Measurements from ENCODE around the gene RANBP1.

The RANBP1 gene

DNA sequence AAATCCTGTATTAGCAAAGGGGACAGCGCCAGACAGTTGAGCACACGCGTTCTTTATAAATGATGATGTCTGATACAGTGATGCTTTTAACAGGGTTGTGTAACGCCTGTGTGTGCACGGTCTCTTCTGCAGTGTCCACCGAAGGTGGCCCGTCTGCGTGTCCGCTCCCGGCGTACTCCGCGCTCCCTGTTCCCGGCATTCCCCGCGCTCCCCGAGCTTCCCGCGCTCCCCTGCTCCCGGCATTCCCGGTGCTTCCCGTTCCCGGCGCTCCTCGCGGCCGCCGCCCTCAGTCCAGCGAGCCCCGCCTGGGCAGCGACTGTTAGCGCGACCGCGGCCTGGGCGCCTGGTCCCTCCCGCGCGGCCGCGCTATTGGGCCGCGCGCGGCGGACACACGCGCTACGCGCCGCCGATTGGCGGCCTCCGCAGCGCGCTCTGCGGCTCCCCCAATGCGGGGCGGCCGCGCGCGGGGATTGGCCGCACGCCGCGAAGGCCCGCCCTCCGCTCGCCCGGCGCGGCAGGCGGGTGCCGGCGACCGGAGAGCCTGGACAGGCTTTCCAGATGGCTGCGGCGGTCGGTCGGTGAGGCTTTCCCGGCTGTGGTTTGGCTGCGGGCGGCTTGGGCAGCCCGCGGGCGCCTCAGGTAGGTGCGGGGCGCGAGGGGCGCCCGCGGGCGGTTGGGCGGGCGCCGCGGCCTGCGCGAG, 36.0 kb upstream of the RANBP1 start, which contains the start of gene DGCR8:
Gene DGCR8, plus strand, starts transcription at position 497 of the 700 bp plus-strand sequence. CDS start 5,723 bp downstream, outside the sequence.
- TF ChIP-seq CTCF (IDR thresholded peaks at IDR 0.05; ENCODE audit: low read depth, low read length), result no peak
- peak; percentile 93 to 97 for DNase-seq (ENCODE audit: low read depth in 2 of 2)

DNA sequence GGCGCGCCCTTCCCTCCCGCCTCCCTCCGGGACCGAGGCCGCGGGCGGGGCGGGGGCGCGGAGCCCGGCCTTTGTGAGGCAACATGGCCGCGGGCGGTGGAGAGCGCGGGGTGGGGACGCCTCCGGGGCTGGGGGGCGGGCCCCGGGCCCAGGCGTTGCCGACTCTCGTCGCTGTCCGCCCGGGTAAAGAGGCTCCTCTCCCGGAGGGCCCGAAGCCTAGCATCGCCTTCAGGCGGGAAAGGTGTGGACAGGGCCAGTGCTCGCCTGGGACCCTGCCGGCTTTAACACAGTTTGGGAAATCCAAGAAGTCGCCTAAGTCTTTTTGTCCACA, 35.5 kb upstream of the RANBP1 start:
- H3K4me3 ChIP-seq (replicated peaks in 1 of 2; ENCODE audit: low read depth in 2 of 2, low read length in 2 of 2), result peak overlapping the region; percentile 73 to 80
- peak; percentile 45 to 62 for DNase-seq (ENCODE audit: low read depth in 2 of 2)
- TF ChIP-seq CTCF (IDR thresholded peaks at IDR 0.05; ENCODE audit: low read depth, low read length), result no peak

More for the DNA sequence above, 36.0 kb upstream of the RANBP1 start, which contains the start of gene DGCR8:
- peak within 1 kb of the TSS; percentile 73 to 80 for H3K4me3 ChIP-seq (replicated peaks in 1 of 2; ENCODE audit: low read depth in 2 of 2, low read length in 2 of 2)

GRCh38 chr22:20080776-20081654, 34.9 kb upstream of the RANBP1 start:
- peak; percentile 55 to 76 for DNase-seq (ENCODE audit: low read depth in 2 of 2)
- H3K4me3 ChIP-seq (replicated peaks in 1 of 2; ENCODE audit: low read depth in 2 of 2, low read length in 2 of 2), result peak overlapping the region; percentile 73 to 80
- no peak for TF ChIP-seq CTCF (IDR thresholded peaks at IDR 0.05; ENCODE audit: low read depth, low read length)

GRCh38 chr22:20083157-20083890, 32.6 kb upstream of the RANBP1 start:
- H3K4me3 ChIP-seq (replicated peaks in 1 of 2; ENCODE audit: low read depth in 2 of 2, low read length in 2 of 2), result no peak overlapping the region
- DNase-seq (ENCODE audit: low read depth in 2 of 2), result no peak
- TF ChIP-seq CTCF (IDR thresholded peaks at IDR 0.05; ENCODE audit: low read depth, low read length), result no peak

DNA sequence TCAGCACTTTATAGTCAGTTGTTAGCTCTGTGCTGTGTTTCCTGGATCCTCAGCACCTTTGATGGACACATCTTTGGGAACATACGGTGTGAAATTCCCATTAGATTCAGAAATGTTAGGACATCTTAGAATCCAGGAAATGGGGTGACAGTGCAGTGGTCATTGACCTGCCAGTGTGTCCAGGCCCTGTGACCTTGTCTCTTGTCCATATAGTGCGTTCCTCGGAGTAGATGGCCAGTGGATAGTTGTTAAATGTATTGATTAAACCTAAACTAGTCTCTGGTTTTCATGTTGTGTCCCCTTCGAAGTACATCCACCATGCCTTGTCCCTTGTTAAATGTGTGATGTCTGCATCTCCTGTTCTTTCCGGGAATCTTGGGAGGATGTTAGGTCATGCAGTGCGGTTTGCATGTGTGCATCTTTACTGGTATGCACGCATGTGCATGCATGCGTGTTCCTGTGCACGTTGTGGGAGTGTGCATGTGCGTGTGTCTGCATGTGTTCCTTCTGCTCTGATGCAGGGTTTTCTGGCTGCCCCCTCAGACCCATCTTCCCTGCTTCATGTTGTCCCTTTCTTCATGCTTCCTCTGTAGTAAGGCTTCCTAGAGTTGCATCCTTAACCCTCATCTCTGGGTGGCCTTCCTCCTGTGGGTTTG, 31.9 kb upstream of the RANBP1 start:
- DNase-seq (ENCODE audit: low read depth in 2 of 2), result no peak

More for the DNA sequence above, 31.9 kb upstream of the RANBP1 start:
- H3K4me3 ChIP-seq (replicated peaks in 1 of 2; ENCODE audit: low read depth in 2 of 2, low read length in 2 of 2), result no peak overlapping the region
- TF ChIP-seq CTCF (IDR thresholded peaks at IDR 0.05; ENCODE audit: low read depth, low read length), result no peak
